HepG2 (cell line): Measurements from ENCODE around the gene LACTBL1. TPM values are rescaled to one million over a fixed set of nuclear protein-coding genes. Genes with fewer than 3 reads are reported as not detected.
"Not testable (repeated sequence)": the region's sequence is repeated elsewhere in the genome, so short reads cannot be mapped to it uniquely, and the experiment has no call there.

Source experiments
- ATAC-seq: fragments of 200-7000 bp; cut with Tn5 transposase; 3 replicates; pipeline ENCODE4 v1.9.1; 2020; ENCODE audit warnings: mild to moderate bottlenecking, moderate library complexity
- BruUV-seq: library from RNA; stranded (reverse); fragments of 400-500 nt; replicated peaks from 2 replicates; lab custom pipeline; 2021; lab: Mats Ljungman, UMichigan
- CTCF ChIA-PET: fragments of 300-600 bp; formaldehyde crosslinking; extraction: SDS; loops from one replicate; lab custom pipeline; 2021; ENCODE audit warnings: low total read pairs, inconsistent platforms, low intra/inter-chr PET ratio; lab: Yijun Ruan, JAX
- POLR2A ChIA-PET: fragments of 350-600 bp; sonication (Branson Sonifier 250); formaldehyde crosslinking; loops from one replicate; lab custom pipeline; 2020; ENCODE audit warnings: antibody characterized with exemption, inconsistent platforms; lab: Yijun Ruan, JAX
- DNase-seq: peaks from one replicate; pipeline ENCODE4 v3.0.0-alpha.2; 2015; ENCODE audit warnings: low spot score
- FAIRE-seq: peaks from 3 replicates; lab custom pipeline; 2011; peaks lifted over from hg19 to GRCh38; lab: Jason Lieb, UNC
- H2AFZ ChIP-seq: one replicate; pipeline ENCODE4 v1.6.1; 2011; ENCODE audit warnings: low read length, inconsistent platforms
- H3K27ac ChIP-seq: fragments of 300-600 bp; 3 replicates; pipeline ENCODE4 v1.8.0; 2011; ENCODE audit warnings: mixed run types, mild to moderate bottlenecking, mixed read lengths, low read length, inconsistent platforms; ENCODE audit not compliant: insufficient read depth; ENCODE audit errors: extremely low read length
- H3K27me3 ChIP-seq, 2 experiments: fragments of 200-600 bp in 1 of 2; 2 replicates in 1 of 2; 3 replicates in 1 of 2; pipeline versions ENCODE4 v1.6.0 to v1.8.0; 2011; ENCODE audit warnings: low read length in 2 of 2, mild to moderate bottlenecking in 2 of 2, moderate library complexity in 2 of 2, inconsistent platforms in 1 of 2; ENCODE audit not compliant: insufficient read depth in 2 of 2, control insufficient read depth in 1 of 2
- H3K36me3 ChIP-seq, 2 experiments: fragments of 200-600 bp in 1 of 2; replicated peaks in 1 of 2; 2 replicates in 1 of 2; 3 replicates in 1 of 2; pipeline versions ENCODE4 v1.5.1 to v1.8.0; 2011; ENCODE audit warnings: low read length in 2 of 2, inconsistent platforms in 1 of 2; ENCODE audit not compliant: insufficient read depth in 2 of 2, control insufficient read depth in 1 of 2
- H3K4me1 ChIP-seq: 2 replicates; pipeline ENCODE4 v1.5.1; 2012; ENCODE audit warnings: low read length, inconsistent platforms; ENCODE audit not compliant: insufficient read depth
- H3K4me2 ChIP-seq: 2 replicates; pipeline ENCODE4 v1.6.0; 2011; ENCODE audit warnings: low read depth, low read length, inconsistent platforms
- H3K4me3 ChIP-seq, 3 experiments: fragments of 200-600 bp in 1 of 3; sonication (generic), shearing (Covaris generic) in 1 of 3; replicated peaks in 1 of 3; 2 replicates each; pipeline ENCODE4 v1.5.1; 2011 to 2016; ENCODE audit warnings: low read length in 3 of 3, inconsistent platforms in 2 of 3, low read depth in 2 of 3, mild to moderate bottlenecking in 2 of 3, control low read depth in 1 of 3, mixed read lengths in 1 of 3; ENCODE audit not compliant: insufficient read depth in 1 of 3
- H3K79me2 ChIP-seq: one replicate; pipeline ENCODE4 v1.6.1; 2011; ENCODE audit warnings: low read length, inconsistent platforms; ENCODE audit not compliant: insufficient read depth
- H3K9ac ChIP-seq: 2 replicates; pipeline ENCODE4 v1.6.0; 2011; ENCODE audit warnings: mild to moderate bottlenecking, low read depth, low read length, inconsistent platforms; ENCODE audit not compliant: insufficient read depth
- H3K9me3 ChIP-seq: 2 replicates; pipeline ENCODE4 v1.5.1; 2012; ENCODE audit warnings: mild to moderate bottlenecking, low read length
- H4K20me1 ChIP-seq: 2 replicates; pipeline ENCODE4 v1.6.0; 2011; ENCODE audit warnings: inconsistent platforms, mild to moderate bottlenecking, low read length, moderate library complexity; ENCODE audit not compliant: insufficient read depth
- FOSL2 ChIP-seq: sonication (generic); formaldehyde crosslinking; IDR thresholded peaks from 2 replicates; pipeline ENCODE4 v1.4.0; 2020; ENCODE audit warnings: missing genetic modification reagents
- JUND ChIP-seq: sonication (generic); formaldehyde crosslinking; IDR thresholded peaks from 2 replicates; pipeline ENCODE4 v1.8.0; 2022; ENCODE audit warnings: mild to moderate bottlenecking, missing genetic modification reagents
- TFAP4 ChIP-seq: sonication (generic); IDR thresholded peaks from 2 replicates; pipeline ENCODE4 v1.6.1; 2016; ENCODE audit warnings: low read depth, borderline replicate concordance
- WGBS: methylation state at CpG from one replicate; pipeline ENCODE4 v1.1.6; 2017; ENCODE audit warnings: low lambda C conversion rate; 5-methylcytosine and 5-hydroxymethylcytosine counted together
- in situ Hi-C: cut with HindIII; loops from 2 replicates; pipeline ENCODE4 v1.10.0; 2017; ENCODE audit warnings: low pct_unique_long_range_greater_than_20kb; ENCODE audit not compliant: extremely low pct_ligation_motif_present
- intact Hi-C: fragments of 100-400 bp; cut with micrococcal nuclease; formaldehyde crosslinking; loops from one replicate; pipeline ENCODE4 v1.10.0; 2022; ENCODE audit not compliant: unreplicated experiment
- polyA plus RNA-seq, 8 experiments: library from polyadenylated mRNA; depleted of rRNA in 3 of 8; stranded (reverse) in 7 of 8; unstranded in 1 of 8; fragments of >200 nt; fragmentation: Illumina TruSeq in 4 of 8; extraction: Trizol in 4 of 8; gene quantifications; 2 replicates each; pipeline versions ENCODE4 v1.2.1 to v1.2.3, GENCODE V29; 2011 to 2016; ENCODE audit warnings: low read depth in 4 of 8, missing spikeins in 1 of 8, mixed read lengths in 1 of 8; ENCODE audit not compliant: insufficient read depth in 1 of 8
- total RNA-seq, 5 experiments: library from RNA; depleted of rRNA; stranded (reverse); fragments of >200 nt; fragmentation: Illumina TruSeq; extraction: Trizol; gene quantifications; 2 replicates each; pipeline ENCODE4 v1.2.3, GENCODE V29; 2016; ENCODE audit warnings: low read depth in 1 of 5
- TF ChIP-seq, protein P1 (sequence below): IDR thresholded peaks from 2 replicates; pipeline ENCODE4 v1.4.0; 2020; ENCODE audit warnings: mild to moderate bottlenecking, missing genetic modification reagents

LACTBL1 gene
- total and polyA plus RNA-seq, 2 of the 13 experiments (the other 11 are each of a cell fraction or from before 2014, with no cell fraction given), result 0.12 to 1.3 TPM

GRCh38 chr1:22980471-22980790 lies 7.8 kb upstream of the LACTBL1 start:
- in situ Hi-C loops, BruUV-seq, H3K4me3 ChIP-seq, H2AFZ ChIP-seq, intact Hi-C loops, H3K9me3 ChIP-seq, DNase-seq, H3K27me3 ChIP-seq, H3K36me3 ChIP-seq, POLR2A ChIA-PET, ATAC-seq, H3K4me2 ChIP-seq, CTCF ChIA-PET, H3K9ac ChIP-seq, FAIRE-seq, H3K27ac ChIP-seq, H3K79me2 ChIP-seq, H4K20me1 ChIP-seq: not testable (repeated sequence)
- TF ChIP-seq, protein P1, sequence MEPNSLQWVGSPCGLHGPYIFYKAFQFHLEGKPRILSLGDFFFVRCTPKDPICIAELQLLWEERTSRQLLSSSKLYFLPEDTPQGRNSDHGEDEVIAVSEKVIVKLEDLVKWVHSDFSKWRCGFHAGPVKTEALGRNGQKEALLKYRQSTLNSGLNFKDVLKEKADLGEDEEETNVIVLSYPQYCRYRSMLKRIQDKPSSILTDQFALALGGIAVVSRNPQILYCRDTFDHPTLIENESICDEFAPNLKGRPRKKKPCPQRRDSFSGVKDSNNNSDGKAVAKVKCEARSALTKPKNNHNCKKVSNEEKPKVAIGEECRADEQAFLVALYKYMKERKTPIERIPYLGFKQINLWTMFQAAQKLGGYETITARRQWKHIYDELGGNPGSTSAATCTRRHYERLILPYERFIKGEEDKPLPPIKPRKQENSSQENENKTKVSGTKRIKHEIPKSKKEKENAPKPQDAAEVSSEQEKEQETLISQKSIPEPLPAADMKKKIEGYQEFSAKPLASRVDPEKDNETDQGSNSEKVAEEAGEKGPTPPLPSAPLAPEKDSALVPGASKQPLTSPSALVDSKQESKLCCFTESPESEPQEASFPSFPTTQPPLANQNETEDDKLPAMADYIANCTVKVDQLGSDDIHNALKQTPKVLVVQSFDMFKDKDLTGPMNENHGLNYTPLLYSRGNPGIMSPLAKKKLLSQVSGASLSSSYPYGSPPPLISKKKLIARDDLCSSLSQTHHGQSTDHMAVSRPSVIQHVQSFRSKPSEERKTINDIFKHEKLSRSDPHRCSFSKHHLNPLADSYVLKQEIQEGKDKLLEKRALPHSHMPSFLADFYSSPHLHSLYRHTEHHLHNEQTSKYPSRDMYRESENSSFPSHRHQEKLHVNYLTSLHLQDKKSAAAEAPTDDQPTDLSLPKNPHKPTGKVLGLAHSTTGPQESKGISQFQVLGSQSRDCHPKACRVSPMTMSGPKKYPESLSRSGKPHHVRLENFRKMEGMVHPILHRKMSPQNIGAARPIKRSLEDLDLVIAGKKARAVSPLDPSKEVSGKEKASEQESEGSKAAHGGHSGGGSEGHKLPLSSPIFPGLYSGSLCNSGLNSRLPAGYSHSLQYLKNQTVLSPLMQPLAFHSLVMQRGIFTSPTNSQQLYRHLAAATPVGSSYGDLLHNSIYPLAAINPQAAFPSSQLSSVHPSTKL (CRISPR knock-in tag), result peak; percentile 10; the same call in 1 of the 2 replicates
- TF ChIP-seq JUND (CRISPR knock-in tag) (0 out of 2 replicates have a peak, but pooled peaks have one; percentile 12), FOSL2 (peak; percentile 82), TFAP4 (peak; percentile 34; the same call in 1 of the 2 replicates)
- H3K4me1 ChIP-seq, result peaks cover 39% of the 10 kb centered on the region
- 41% methylated on average over 3 of the region's 3 CpGs for WGBS
